ENCODE results near the gene FCGR3A. TPM values are rescaled to one million over a fixed set of nuclear protein-coding genes. Genes with fewer than 3 reads are reported as not detected.

Gene FCGR3A
- polyA plus RNA-seq, 1 of the 3 experiments (the other 2 are of a cell fraction), result not detected

DNA sequence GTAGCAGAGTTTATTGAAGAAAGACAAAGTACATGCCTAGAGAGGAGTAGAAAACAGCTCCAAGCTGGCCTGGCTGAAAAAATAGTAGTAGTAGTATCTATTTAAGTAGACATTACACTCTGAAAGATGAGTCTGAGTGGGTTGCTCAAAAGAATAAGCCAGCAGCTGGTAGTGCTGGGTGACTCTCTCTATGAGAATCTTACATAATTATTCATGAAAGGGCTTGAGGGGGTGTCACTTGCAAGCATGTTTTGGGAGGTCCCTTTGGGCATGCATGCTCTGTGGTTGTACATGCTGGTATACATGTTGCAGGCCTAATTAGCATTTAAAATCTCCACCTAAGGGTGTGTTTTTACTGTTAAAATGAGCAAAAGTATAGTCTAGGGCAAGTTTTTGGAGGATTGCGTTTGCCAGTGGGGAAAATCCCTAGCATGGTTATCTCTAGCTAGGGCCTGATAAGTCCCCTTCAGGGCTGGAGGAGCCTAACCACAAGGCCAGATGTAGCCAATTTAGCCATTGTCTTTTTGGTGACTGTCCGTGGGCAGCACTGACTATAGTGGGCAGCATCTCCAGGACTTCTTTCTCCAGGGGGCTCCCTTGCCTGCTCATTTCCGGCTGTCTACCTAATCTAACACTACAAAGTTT, 55.4 kb downstream of the FCGR3A start:
- Histone ChIP-seq H3K4me1 (ENCODE audit: control insufficient read depth in 1 of 2, insufficient read depth in 2 of 2, low read depth in 1 of 2, low read length in 1 of 2) (no peaks in the 10 kb centered on the region), H3K27me3 (ENCODE audit: insufficient read depth) (peaks cover 49% of the 10 kb centered on the region), H3K9me2 (no peaks in the 10 kb centered on the region), H4K20me1 (ENCODE audit: insufficient read depth) (no peaks in the 10 kb centered on the region), H2AFZ (ENCODE audit: low read depth) (no peak overlapping the region), H3K9me3 (no peaks in the 10 kb centered on the region), H3F3A (replicated peaks; ENCODE audit: insufficient read depth) (no peaks in the 10 kb centered on the region), H3K9ac (no peak overlapping the region), H3K79me2 (ENCODE audit: insufficient read depth) (no peaks in the 10 kb centered on the region), H3K4me3 (ENCODE audit: low read depth in 2 of 2, low read length in 1 of 2) (no peak overlapping the region), H3K27ac (ENCODE audit: low read depth in 2 of 2, low read length in 1 of 2) (no peak overlapping the region), H3K36me3 (replicated peaks in 1 of 2; ENCODE audit: control insufficient read depth in 1 of 2, insufficient read depth in 2 of 2, low read length in 1 of 2) (no peaks in the 10 kb centered on the region), H3K4me2 (no peak overlapping the region)
- ChIA-PET CTCF (no interaction called here), POLR2A (no interaction called here)
- WGBS (ENCODE audit: low lambda C conversion rate), result 7% methylated on average over 3 of the region's 3 CpGs
- TF ChIP-seq TCF12 (IDR thresholded peaks at IDR 0.05), result no peak
- TF ChIP-seq, protein P1, sequence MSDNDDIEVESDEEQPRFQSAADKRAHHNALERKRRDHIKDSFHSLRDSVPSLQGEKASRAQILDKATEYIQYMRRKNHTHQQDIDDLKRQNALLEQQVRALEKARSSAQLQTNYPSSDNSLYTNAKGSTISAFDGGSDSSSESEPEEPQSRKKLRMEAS (IDR thresholded peaks at IDR 0.05; ENCODE audit: low read depth), result no peak
- no peak for TF ChIP-seq MXI1 (IDR thresholded peaks at IDR 0.05; ENCODE audit: low read depth, low read length)
- TF ChIP-seq POLR2AphosphoS5 (IDR thresholded peaks at IDR 0.05; ENCODE audit: low read depth, low read length), result no peak
- TF ChIP-seq EP300 (IDR thresholded peaks at IDR 0.05; ENCODE audit: borderline replicate concordance in 1 of 2, low read depth in 1 of 2, low read length in 1 of 2), result no peak
- no peak for TF ChIP-seq TEAD4 (IDR thresholded peaks at IDR 0.05; ENCODE audit: borderline replicate concordance, insufficient read depth)
- TF ChIP-seq, protein P2, sequence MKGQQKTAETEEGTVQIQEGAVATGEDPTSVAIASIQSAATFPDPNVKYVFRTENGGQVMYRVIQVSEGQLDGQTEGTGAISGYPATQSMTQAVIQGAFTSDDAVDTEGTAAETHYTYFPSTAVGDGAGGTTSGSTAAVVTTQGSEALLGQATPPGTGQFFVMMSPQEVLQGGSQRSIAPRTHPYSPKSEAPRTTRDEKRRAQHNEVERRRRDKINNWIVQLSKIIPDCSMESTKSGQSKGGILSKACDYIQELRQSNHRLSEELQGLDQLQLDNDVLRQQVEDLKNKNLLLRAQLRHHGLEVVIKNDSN (IDR thresholded peaks at IDR 0.05; ENCODE audit: borderline replicate concordance, low read depth), result no peak
- no peak for TF ChIP-seq GATA2 (CRISPR knock-in tag; IDR thresholded peaks at IDR 0.05)
- no peak for TF ChIP-seq JUND (IDR thresholded peaks at IDR 0.05)
- TF ChIP-seq NRF1 (IDR thresholded peaks at IDR 0.05; ENCODE audit: low read depth, low read length), result no peak
- TF ChIP-seq RAD21 (IDR thresholded peaks at IDR 0.05; ENCODE audit: low read length), result no peak
- TF ChIP-seq RFX5 (IDR thresholded peaks at IDR 0.05; ENCODE audit: low read length), result no peak
- TF ChIP-seq, protein P3, sequence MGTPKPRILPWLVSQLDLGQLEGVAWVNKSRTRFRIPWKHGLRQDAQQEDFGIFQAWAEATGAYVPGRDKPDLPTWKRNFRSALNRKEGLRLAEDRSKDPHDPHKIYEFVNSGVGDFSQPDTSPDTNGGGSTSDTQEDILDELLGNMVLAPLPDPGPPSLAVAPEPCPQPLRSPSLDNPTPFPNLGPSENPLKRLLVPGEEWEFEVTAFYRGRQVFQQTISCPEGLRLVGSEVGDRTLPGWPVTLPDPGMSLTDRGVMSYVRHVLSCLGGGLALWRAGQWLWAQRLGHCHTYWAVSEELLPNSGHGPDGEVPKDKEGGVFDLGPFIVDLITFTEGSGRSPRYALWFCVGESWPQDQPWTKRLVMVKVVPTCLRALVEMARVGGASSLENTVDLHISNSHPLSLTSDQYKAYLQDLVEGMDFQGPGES (IDR thresholded peaks at IDR 0.05; ENCODE audit: low read depth, low read length), result no peak
- TF ChIP-seq FOXJ3 (CRISPR knock-in tag; IDR thresholded peaks at IDR 0.05), result no peak
- TF ChIP-seq, protein P4, sequence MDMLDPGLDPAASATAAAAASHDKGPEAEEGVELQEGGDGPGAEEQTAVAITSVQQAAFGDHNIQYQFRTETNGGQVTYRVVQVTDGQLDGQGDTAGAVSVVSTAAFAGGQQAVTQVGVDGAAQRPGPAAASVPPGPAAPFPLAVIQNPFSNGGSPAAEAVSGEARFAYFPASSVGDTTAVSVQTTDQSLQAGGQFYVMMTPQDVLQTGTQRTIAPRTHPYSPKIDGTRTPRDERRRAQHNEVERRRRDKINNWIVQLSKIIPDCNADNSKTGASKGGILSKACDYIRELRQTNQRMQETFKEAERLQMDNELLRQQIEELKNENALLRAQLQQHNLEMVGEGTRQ (IDR thresholded peaks at IDR 0.05; ENCODE audit: borderline replicate concordance, low read depth, low read length), result no peak
- TF ChIP-seq NFIC (IDR thresholded peaks at IDR 0.05; ENCODE audit: borderline replicate concordance), result no peak
- no peak for TF ChIP-seq FOXM1 (IDR thresholded peaks at IDR 0.05; ENCODE audit: low read depth)
- no peak for TF ChIP-seq ELF1 (IDR thresholded peaks at IDR 0.05)
- no peak for TF ChIP-seq RXRA (IDR thresholded peaks at IDR 0.05; ENCODE audit: borderline replicate concordance, low read depth)
- no peak for DNase-seq

All from SK-N-SH (cell line).